ENCODE results near the gene NBAS.

GRCh38 chr2:15127301-15127700 lies 433.8 kb downstream of the NBAS start:
- no peak for TF ChIP-seq EZH2 (conservative IDR thresholded peaks at IDR 0.05; ENCODE audit: low read depth, low read length)
- no peak for TF ChIP-seq ZZZ3 (CRISPR knock-in tag; IDR thresholded peaks at IDR 0.05; ENCODE audit: borderline replicate concordance)
- TF ChIP-seq SRSF9 (IDR thresholded peaks at IDR 0.05; ENCODE audit: borderline replicate concordance, insufficient read depth, low read depth, low read length, poor library complexity, severe bottlenecking) = no peak
- TF ChIP-seq TEF (CRISPR knock-in tag; IDR thresholded peaks at IDR 0.05) = no peak
- no peak for TF ChIP-seq SIN3A (IDR thresholded peaks at IDR 0.05; ENCODE audit: borderline replicate concordance, low read depth, low read length)
- TF ChIP-seq SRF (IDR thresholded peaks at IDR 0.05; ENCODE audit: low read depth, low read length) = no peak

All from HepG2 (cell line).